Smooth muscle cell of the pulmonary artery (primary cell): ENCODE results near the gene OR10K2. TPM values are rescaled to one million over a fixed set of nuclear protein-coding genes. Genes with fewer than 3 reads are reported as not detected.

ENCODE experiments used
- total RNA-seq: library from RNA; depleted of rRNA; stranded (reverse); fragments of >200 nt; gene quantifications from 2 replicates; pipeline ENCODE4 v1.2.3, GENCODE V29; 2014

OR10K2 gene
- total RNA-seq, result not detected in 2 replicates

GRCh38 chr1:158426137-158426536 is at the start of gene OR10K2:
Gene OR10K2, minus strand, starts transcription at chr1:158426237. Its CDS starts 5,371 bp downstream, at chr1:158420866.

GRCh38 chr1:158471920-158472319 is 45.9 kb upstream of the OR10K2 start, which contains the start of gene OR10R2:
Gene OR10R2, plus strand, starts transcription at chr1:158472220. Its CDS starts 106 bp downstream, at chr1:158472326.

GRCh38 chr1:158461534-158461933 is 35.5 kb upstream of the OR10K2 start, which contains the start of gene OR10K1:
Gene OR10K1, plus strand, starts transcription at chr1:158461834. Its CDS starts 3,728 bp downstream, at chr1:158465562.

DNA sequence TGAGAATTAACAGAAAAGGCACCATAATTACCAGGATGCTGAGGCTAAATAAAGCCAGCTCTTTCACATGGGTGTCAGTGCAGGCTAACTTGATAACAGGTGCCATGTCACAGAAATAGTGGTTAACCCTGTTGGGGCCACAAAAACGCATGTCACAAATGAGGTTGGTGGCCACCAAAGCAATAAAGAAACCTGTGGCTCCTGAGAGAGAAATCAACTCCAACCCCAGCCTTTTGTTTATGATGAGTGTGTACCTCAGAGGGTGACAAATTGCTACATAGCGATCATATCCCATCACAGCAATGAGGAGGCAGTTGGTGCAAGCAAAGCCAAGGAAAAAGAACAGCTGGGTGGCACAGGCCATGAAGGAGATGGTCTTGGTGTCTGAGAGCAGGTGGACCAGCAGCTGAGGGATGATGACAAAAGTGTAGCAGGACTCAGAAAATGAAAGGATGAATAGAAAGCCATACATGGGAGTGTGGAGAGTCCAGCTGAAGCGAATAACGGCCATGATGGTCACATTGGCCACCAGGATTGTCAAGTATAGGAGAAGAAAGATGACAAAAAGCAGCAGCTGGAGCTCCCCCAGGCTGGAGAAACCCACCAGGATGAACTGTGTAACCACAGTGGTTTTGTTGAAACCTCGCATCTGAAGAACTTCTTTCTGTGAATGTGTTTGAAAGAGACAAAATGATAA is 27.1 kb downstream of the OR10K2 start, which contains the start of gene OR10T2:
Gene OR10T2 (minus strand): TSS at position 649 of the 697 bp plus-strand sequence. CDS start 0 bp downstream, at position 649.

Other genes with a start within 250 kb of the OR10K2 start
- 0.20 and 0.59 TPM in 2 replicates for gene CD1D, start 245.3 kb downstream of the OR10K2 start, total RNA-seq
- gene CD1A, start 171.8 kb downstream of the OR10K2 start, total RNA-seq, result not detected in 2 replicates
- gene CD1C, start 136.3 kb downstream of the OR10K2 start, total RNA-seq, result not detected in 2 replicates
- not detected in 2 replicates for gene CD1B, start 94.7 kb downstream of the OR10K2 start, total RNA-seq
- not detected in 2 replicates for gene CD1E, start 72.3 kb downstream of the OR10K2 start, total RNA-seq
- not detected in 2 replicates for gene OR10T2, start 26.8 kb downstream of the OR10K2 start, total RNA-seq
- gene OR10K1, start 35.6 kb upstream of the OR10K2 start, total RNA-seq, result not detected in 2 replicates
- gene OR10R2, start 46.0 kb upstream of the OR10K2 start, total RNA-seq, result not detected in 2 replicates
- not detected in 2 replicates for gene OR6Y1, start 128.2 kb upstream of the OR10K2 start, total RNA-seq
- gene OR6P1, start 144.3 kb upstream of the OR10K2 start, total RNA-seq, result not detected in 2 replicates
- gene OR10X1, start 153.7 kb upstream of the OR10K2 start, total RNA-seq, result not detected in 2 replicates
- gene OR10Z1, start 179.0 kb upstream of the OR10K2 start, total RNA-seq, result not detected in 2 replicates